Progenitor cell of endocrine pancreas (in vitro differentiated cells): Measurements from ENCODE around the gene FHOD3. TPM values are rescaled to one million over a fixed set of nuclear protein-coding genes. Genes with fewer than 3 reads are reported as not detected.
A peak's percentile ranks its signal among the peaks of the same experiment; 100 is the strongest.

Source experiments
- DNase-seq: peaks from one replicate; pipeline ENCODE4 v3.0.0; 2021; ENCODE audit warnings: low spot score; ENCODE audit not compliant: unreplicated experiment
- H3K27ac Mint-ChIP-seq: 2 replicates; pipeline ENCODE4 v1.8.0; 2021; ENCODE audit warnings: mild to moderate bottlenecking, moderate library complexity, mixed read lengths
- H3K27me3 Mint-ChIP-seq: 2 replicates; pipeline ENCODE4 v1.8.0; 2021; ENCODE audit warnings: mixed read lengths
- H3K36me3 Mint-ChIP-seq: 2 replicates; pipeline ENCODE4 v1.8.0; 2022; ENCODE audit warnings: mixed read lengths; ENCODE audit not compliant: insufficient read depth
- H3K4me1 Mint-ChIP-seq: 2 replicates; pipeline ENCODE4 v1.8.0; 2021; ENCODE audit warnings: low read depth, mixed read lengths
- H3K4me3 Mint-ChIP-seq: 2 replicates; pipeline ENCODE4 v1.8.0; 2021; ENCODE audit warnings: low read depth, mild to moderate bottlenecking, moderate library complexity, mixed read lengths
- H3K9me3 Mint-ChIP-seq: 2 replicates; pipeline ENCODE4 v1.8.0; 2021; ENCODE audit warnings: low read depth, mixed read lengths
- long read RNA-seq: library from polyadenylated mRNA; unstranded; transcript quantifications from one replicate; pipeline ENCODE4 v2.0.0, GENCODE V29; 2020
- total RNA-seq: library from RNA; stranded (reverse); gene quantifications from 2 replicates; pipeline ENCODE4 v1.2.1, GENCODE V29; 2021
- TF ChIP-seq, protein P1 (sequence below): fragments of 200-600 bp; sonication (generic); IDR thresholded peaks from one replicate; pipeline ENCODE4 v1.5.0; 2021; ENCODE audit warnings: antibody characterized with exemption, mild to moderate bottlenecking; ENCODE audit not compliant: unreplicated experiment

The FHOD3 gene
- total RNA-seq, result 1.6 and 2.6 TPM in 2 replicates
- long read RNA-seq, result 0 reads

DNA sequence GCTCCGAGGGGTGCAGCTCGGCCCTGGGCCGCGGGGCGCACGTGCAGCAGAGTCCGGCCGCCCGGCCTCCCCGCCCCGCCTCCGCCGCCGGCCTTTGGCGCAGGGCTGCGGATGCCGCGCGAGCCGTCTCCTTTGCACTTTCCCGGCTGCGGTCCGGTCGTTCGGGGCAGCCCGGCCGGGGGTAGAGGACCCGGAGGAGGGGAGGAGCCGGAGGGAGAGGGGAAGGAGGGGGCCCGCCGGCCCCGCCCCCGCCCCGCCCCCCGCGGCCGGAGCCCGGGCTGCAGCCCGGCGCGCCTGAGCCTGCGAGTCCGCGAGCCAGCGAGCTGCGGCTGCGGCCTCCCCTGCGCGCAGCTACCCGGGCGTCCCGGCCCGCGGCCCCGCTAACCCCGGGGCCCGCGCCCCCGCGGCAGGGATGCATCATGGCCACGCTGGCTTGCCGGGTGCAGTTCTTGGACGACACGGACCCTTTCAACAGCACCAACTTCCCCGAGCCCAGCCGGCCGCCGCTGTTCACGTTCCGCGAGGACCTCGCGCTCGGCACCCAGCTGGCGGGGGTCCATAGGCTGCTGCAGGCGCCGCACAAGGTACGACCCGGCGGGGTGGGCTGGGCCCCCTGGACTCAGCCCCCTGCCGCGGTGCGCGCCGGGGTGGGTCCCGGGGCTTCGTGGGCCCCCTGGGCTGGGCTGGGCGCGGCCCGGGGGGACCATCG is at the start of gene FHOD3:
FHOD3 (plus strand) TSS at position 297 of the 709 bp plus-strand sequence; CDS start at position 420, 123 bp downstream.
- no peaks in the 10 kb centered on the region for H3K36me3 Mint-ChIP-seq
- TF ChIP-seq, protein P1, sequence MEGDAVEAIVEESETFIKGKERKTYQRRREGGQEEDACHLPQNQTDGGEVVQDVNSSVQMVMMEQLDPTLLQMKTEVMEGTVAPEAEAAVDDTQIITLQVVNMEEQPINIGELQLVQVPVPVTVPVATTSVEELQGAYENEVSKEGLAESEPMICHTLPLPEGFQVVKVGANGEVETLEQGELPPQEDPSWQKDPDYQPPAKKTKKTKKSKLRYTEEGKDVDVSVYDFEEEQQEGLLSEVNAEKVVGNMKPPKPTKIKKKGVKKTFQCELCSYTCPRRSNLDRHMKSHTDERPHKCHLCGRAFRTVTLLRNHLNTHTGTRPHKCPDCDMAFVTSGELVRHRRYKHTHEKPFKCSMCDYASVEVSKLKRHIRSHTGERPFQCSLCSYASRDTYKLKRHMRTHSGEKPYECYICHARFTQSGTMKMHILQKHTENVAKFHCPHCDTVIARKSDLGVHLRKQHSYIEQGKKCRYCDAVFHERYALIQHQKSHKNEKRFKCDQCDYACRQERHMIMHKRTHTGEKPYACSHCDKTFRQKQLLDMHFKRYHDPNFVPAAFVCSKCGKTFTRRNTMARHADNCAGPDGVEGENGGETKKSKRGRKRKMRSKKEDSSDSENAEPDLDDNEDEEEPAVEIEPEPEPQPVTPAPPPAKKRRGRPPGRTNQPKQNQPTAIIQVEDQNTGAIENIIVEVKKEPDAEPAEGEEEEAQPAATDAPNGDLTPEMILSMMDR, result no peak
- H3K4me3 Mint-ChIP-seq, result peak within 1 kb of the TSS; percentile 54

DNA sequence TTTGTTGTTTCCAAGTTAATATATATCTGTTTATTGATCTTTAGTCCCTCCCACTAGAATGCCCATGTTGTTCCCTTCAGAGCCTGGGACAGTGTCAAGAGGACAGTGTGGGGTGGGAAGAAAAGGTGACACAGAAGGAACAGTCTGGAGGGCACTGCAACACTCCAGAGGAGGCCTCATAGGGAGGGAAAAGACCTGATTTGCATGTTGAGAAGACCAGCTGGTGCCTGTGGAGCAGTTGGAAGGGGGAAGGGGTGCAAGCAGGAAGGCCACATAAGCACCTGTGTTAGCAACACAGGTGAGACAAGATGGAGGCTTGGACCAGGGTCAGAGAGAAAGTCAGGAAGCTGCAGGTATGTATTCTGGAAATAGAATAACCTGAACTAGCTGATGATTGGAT is 48.1 kb upstream of the FHOD3 start:
- H3K36me3 Mint-ChIP-seq, result peaks cover 4% of the 10 kb centered on the region
- H3K9me3 Mint-ChIP-seq, result peaks cover 16% of the 10 kb centered on the region
- no peaks in the 10 kb centered on the region for H3K27me3 Mint-ChIP-seq
- no peak overlapping the region for H3K4me3 Mint-ChIP-seq
- TF ChIP-seq, protein P1, result no peak
- DNase-seq, result no peak
- H3K27ac Mint-ChIP-seq, result no peak overlapping the region
- peaks cover 3% of the 10 kb centered on the region for H3K4me1 Mint-ChIP-seq

More for the DNA sequence above, at the start of gene FHOD3:
- Mint-ChIP-seq H3K27ac (peak within 1 kb of the TSS; percentile 35), H3K9me3 (no peaks in the 10 kb centered on the region), H3K27me3 (peaks cover 30% of the 10 kb centered on the region), H3K4me1 (no peaks in the 10 kb centered on the region)
- peak; percentile 65 for DNase-seq

GRCh38 chr18:36250827-36251226 is 46.7 kb upstream of the FHOD3 start:
- Mint-ChIP-seq H3K4me1 (peaks cover 5% of the 10 kb centered on the region), H3K27ac (no peak overlapping the region), H3K9me3 (peaks cover 7% of the 10 kb centered on the region), H3K36me3 (peaks cover 4% of the 10 kb centered on the region), H3K4me3 (no peak overlapping the region), H3K27me3 (no peaks in the 10 kb centered on the region)
- TF ChIP-seq, protein P1, result no peak
- no peak for DNase-seq

GRCh38 chr18:36255072-36255698 is 42.3 kb upstream of the FHOD3 start:
- H3K27ac Mint-ChIP-seq, result peak overlapping the region; percentile 71
- TF ChIP-seq, protein P1, result no peak
- H3K9me3 Mint-ChIP-seq, result no peaks in the 10 kb centered on the region
- no peak for DNase-seq
- no peak overlapping the region for H3K4me3 Mint-ChIP-seq
- no peaks in the 10 kb centered on the region for H3K27me3 Mint-ChIP-seq
- H3K36me3 Mint-ChIP-seq, result no peaks in the 10 kb centered on the region
- peaks cover 2% of the 10 kb centered on the region for H3K4me1 Mint-ChIP-seq

DNA sequence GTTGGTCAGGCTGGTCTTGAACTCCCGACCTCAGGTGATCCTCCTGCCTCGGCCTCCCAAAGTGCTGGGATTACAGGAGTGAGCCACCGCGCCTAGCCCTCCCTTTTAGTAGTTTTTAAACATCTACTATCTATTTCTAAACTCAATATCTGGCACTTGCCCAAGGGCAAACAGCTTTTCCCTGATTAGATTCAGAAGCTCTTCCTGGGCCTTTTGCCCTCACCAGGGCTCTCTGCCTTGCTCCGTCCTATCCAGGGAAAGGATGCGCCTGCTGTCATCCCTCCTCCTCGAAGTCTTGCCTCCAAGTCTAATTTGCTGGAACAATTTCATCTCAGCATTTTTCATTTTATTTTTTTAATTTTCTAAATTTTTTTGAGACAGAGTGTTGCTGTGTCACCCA is 41.4 kb upstream of the FHOD3 start:
- no peak overlapping the region for H3K4me3 Mint-ChIP-seq
- no peak for DNase-seq
- TF ChIP-seq, protein P1, result no peak
- no peaks in the 10 kb centered on the region for H3K36me3 Mint-ChIP-seq
- no peak overlapping the region for H3K27ac Mint-ChIP-seq
- H3K9me3 Mint-ChIP-seq, result no peaks in the 10 kb centered on the region
- H3K4me1 Mint-ChIP-seq, result peaks cover 2% of the 10 kb centered on the region
- no peaks in the 10 kb centered on the region for H3K27me3 Mint-ChIP-seq
